Skeletal muscle satellite cell (primary cell): ENCODE measurements around the gene PDLIM7.
"Not testable (repeated sequence)": the region's sequence is repeated elsewhere in the genome, so short reads cannot be mapped to it uniquely, and the experiment has no call there.

ENCODE experiments used
- H3K27me3 ChIP-seq: 2 replicates; pipeline ENCODE4 v1.7.0; 2013; ENCODE audit warnings: low read length; ENCODE audit not compliant: control insufficient read depth, insufficient read depth
- H3K36me3 ChIP-seq: 2 replicates; pipeline ENCODE4 v1.7.0; 2013; ENCODE audit warnings: mild to moderate bottlenecking, control low read depth, low read length; ENCODE audit not compliant: insufficient read depth
- H3K4me1 ChIP-seq: 2 replicates; pipeline ENCODE4 v1.7.0; 2013; ENCODE audit warnings: low read length; ENCODE audit not compliant: control insufficient read depth, insufficient read depth
- H3K4me2 ChIP-seq: 2 replicates; pipeline ENCODE4 v1.7.0; 2013; ENCODE audit warnings: mild to moderate bottlenecking, low read length
- H3K4me3 ChIP-seq: 2 replicates; pipeline ENCODE4 v1.7.0; 2013; ENCODE audit warnings: low read length
- H3K9ac ChIP-seq: 2 replicates; pipeline ENCODE4 v1.7.0; 2013; ENCODE audit warnings: mild to moderate bottlenecking, low read depth, low read length, moderate library complexity
- H3K9me3 ChIP-seq: replicated peaks from 2 replicates; pipeline ENCODE4 v1.7.0; 2013; ENCODE audit warnings: mild to moderate bottlenecking, control low read depth, low read length

Gene PDLIM7

GRCh38 chr5:177493795-177494345, 3.5 kb downstream of the PDLIM7 start:
- Histone ChIP-seq H3K9me3 (no peaks in the 10 kb centered on the region), H3K36me3 (peaks cover 65% of the 10 kb centered on the region), H3K4me1 (peaks cover 72% of the 10 kb centered on the region), H3K4me2 (peak overlapping the region; percentile 78), H3K4me3 (peak overlapping the region; percentile 93), H3K27me3 (no peaks in the 10 kb centered on the region), H3K9ac (peak overlapping the region; percentile 64)

GRCh38 chr5:177492841-177493240, 4.6 kb downstream of the PDLIM7 start:
- Histone ChIP-seq H3K4me3 (no peak overlapping the region), H3K27me3 (no peaks in the 10 kb centered on the region), H3K36me3 (peaks cover 74% of the 10 kb centered on the region), H3K9ac (peak overlapping the region; percentile 64), H3K4me1 (peaks cover 63% of the 10 kb centered on the region), H3K9me3 (no peaks in the 10 kb centered on the region), H3K4me2 (peak overlapping the region; percentile 78)

GRCh38 chr5:177491983-177492746, 5.2 kb downstream of the PDLIM7 start:
- no peak overlapping the region for H3K9ac ChIP-seq
- no peak overlapping the region for H3K4me2 ChIP-seq
- H3K36me3 ChIP-seq, result peaks cover 81% of the 10 kb centered on the region
- H3K27me3 ChIP-seq, result no peaks in the 10 kb centered on the region
- peaks cover 62% of the 10 kb centered on the region for H3K4me1 ChIP-seq
- no peak overlapping the region for H3K4me3 ChIP-seq
- H3K9me3 ChIP-seq, result no peaks in the 10 kb centered on the region

GRCh38 chr5:177491429-177491945, 5.9 kb downstream of the PDLIM7 start:
- peaks cover 62% of the 10 kb centered on the region for H3K4me1 ChIP-seq
- no peaks in the 10 kb centered on the region for H3K27me3 ChIP-seq
- H3K36me3 ChIP-seq, result peaks cover 85% of the 10 kb centered on the region

GRCh38 chr5:177490992-177491391, 6.4 kb downstream of the PDLIM7 start:
- Histone ChIP-seq H3K4me2 (no peak overlapping the region), H3K27me3 (no peaks in the 10 kb centered on the region), H3K4me3 (no peak overlapping the region), H3K9ac (peak overlapping the region; percentile 19), H3K36me3 (peaks cover 85% of the 10 kb centered on the region), H3K4me1 (peaks cover 58% of the 10 kb centered on the region), H3K9me3 (no peaks in the 10 kb centered on the region)

More at GRCh38 chr5:177491429-177491945, 5.9 kb downstream of the PDLIM7 start:
- Histone ChIP-seq H3K4me2 (no peak overlapping the region), H3K9ac (peak overlapping the region; percentile 19), H3K9me3 (no peaks in the 10 kb centered on the region), H3K4me3 (no peak overlapping the region)

GRCh38 chr5:177490311-177490991, 7.0 kb downstream of the PDLIM7 start:
- H3K36me3 ChIP-seq, result peaks cover 86% of the 10 kb centered on the region
- peak overlapping the region; percentile 19 for H3K9ac ChIP-seq
- no peaks in the 10 kb centered on the region for H3K27me3 ChIP-seq
- H3K9me3 ChIP-seq, result no peaks in the 10 kb centered on the region
- H3K4me3 ChIP-seq, result no peak overlapping the region
- H3K4me2 ChIP-seq, result no peak overlapping the region
- peaks cover 52% of the 10 kb centered on the region for H3K4me1 ChIP-seq

GRCh38 chr5:177489119-177489716, 8.2 kb downstream of the PDLIM7 start:
- peaks cover 94% of the 10 kb centered on the region for H3K36me3 ChIP-seq
- H3K4me3 ChIP-seq, result no peak overlapping the region

GRCh38 chr5:177487975-177488374, 9.4 kb downstream of the PDLIM7 start:
- no peak overlapping the region for H3K4me2 ChIP-seq
- H3K9me3 ChIP-seq, result no peaks in the 10 kb centered on the region
- H3K27me3 ChIP-seq, result no peaks in the 10 kb centered on the region
- H3K36me3 ChIP-seq, result peaks cover 94% of the 10 kb centered on the region
- no peak overlapping the region for H3K4me3 ChIP-seq
- no peak overlapping the region for H3K9ac ChIP-seq
- peaks cover 30% of the 10 kb centered on the region for H3K4me1 ChIP-seq

More at GRCh38 chr5:177489119-177489716, 8.2 kb downstream of the PDLIM7 start:
- H3K4me1 ChIP-seq, result peaks cover 43% of the 10 kb centered on the region
- H3K27me3 ChIP-seq, result no peaks in the 10 kb centered on the region
- H3K9me3 ChIP-seq, result no peaks in the 10 kb centered on the region
- no peak overlapping the region for H3K9ac ChIP-seq
- no peak overlapping the region for H3K4me2 ChIP-seq

- H3K4me2 ChIP-seq, result no peak overlapping the region
- H3K9ac ChIP-seq, result no peak overlapping the region
- H3K9me3 ChIP-seq, result no peaks in the 10 kb centered on the region
- H3K4me1 ChIP-seq, result peaks cover 22% of the 10 kb centered on the region
- H3K27me3 ChIP-seq, result no peaks in the 10 kb centered on the region
- no peak overlapping the region for H3K4me3 ChIP-seq
- peaks cover 92% of the 10 kb centered on the region for H3K36me3 ChIP-seq
Measured at GRCh38 chr5:177487144-177487543, 10.3 kb downstream of the PDLIM7 start.

- H3K4me1 ChIP-seq, result peaks cover 24% of the 10 kb centered on the region
- no peaks in the 10 kb centered on the region for H3K27me3 ChIP-seq
- H3K36me3 ChIP-seq, result peaks cover 89% of the 10 kb centered on the region
- no peak overlapping the region for H3K4me3 ChIP-seq
- no peaks in the 10 kb centered on the region for H3K9me3 ChIP-seq
- no peak overlapping the region for H3K4me2 ChIP-seq
- peak overlapping the region; percentile 1 for H3K9ac ChIP-seq
Measured at GRCh38 chr5:177486256-177486655, 11.1 kb downstream of the PDLIM7 start.

GRCh38 chr5:177485753-177486152, 11.7 kb downstream of the PDLIM7 start:
- not testable (repeated sequence) for H3K27me3 ChIP-seq, H3K4me3 ChIP-seq, H3K9me3 ChIP-seq, H3K4me2 ChIP-seq
- peaks cover 84% of the 10 kb centered on the region for H3K36me3 ChIP-seq
- peak overlapping the region; percentile 23 for H3K9ac ChIP-seq
- peaks cover 19% of the 10 kb centered on the region for H3K4me1 ChIP-seq
